ENCODE results near the gene ALLC. TPM values are rescaled to one million over a fixed set of nuclear protein-coding genes. Genes with fewer than 3 reads are reported as not detected.
A peak's percentile ranks its signal among the peaks of the same experiment; 100 is the strongest.

ALLC gene
- total and polyA plus RNA-seq, 9 of the 15 experiments (the other 6 are each of a cell fraction or from before 2014, with no cell fraction given) = not detected

DNA sequence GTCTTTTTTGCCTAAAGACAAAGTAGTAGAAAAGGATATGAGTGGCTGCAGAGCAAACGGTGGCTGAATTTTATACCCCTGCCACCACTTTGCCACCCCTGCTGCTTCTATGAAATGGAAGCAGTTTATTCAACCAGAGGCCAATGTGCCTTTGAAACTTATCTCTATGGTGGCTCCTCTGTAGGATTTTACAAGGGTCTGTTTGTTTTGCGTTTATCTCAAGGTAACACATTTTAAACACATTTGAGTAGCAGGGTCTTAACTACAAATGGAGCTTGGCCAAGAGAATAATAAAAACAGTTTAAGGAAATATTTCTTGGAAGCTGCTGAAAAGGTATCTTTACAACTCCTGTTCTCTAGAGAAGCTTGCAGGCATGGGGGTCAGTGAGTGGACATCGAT is 6.1 kb downstream of the ALLC start:
- no peak overlapping the region for H3K4me2 ChIP-seq (ENCODE audit: insufficient read depth, low read length)
- no TSS peak for BruUV-seq (replicated peaks)
- ATAC-seq (no peak), FAIRE-seq (peak; percentile 49), DNase-seq (ENCODE audit: extremely low read depth in 1 of 4, low spot score in 3 of 4) (no peak)
- no peaks in the 10 kb centered on the region for H3K36me3 ChIP-seq (ENCODE audit: control insufficient read depth, insufficient read depth, low read length)
- peaks cover 28 to 39% of the 10 kb centered on the region in 2 experiments for H3K27me3 ChIP-seq (ENCODE audit: control insufficient read depth in 2 of 2, insufficient read depth in 2 of 2, low read length in 2 of 2)
- H3K79me2 ChIP-seq (ENCODE audit: control insufficient read depth, insufficient read depth, low read length) = no peaks in the 10 kb centered on the region
- H3K4me1 ChIP-seq (replicated peaks in 1 of 2; ENCODE audit: control insufficient read depth in 2 of 2, insufficient read depth in 2 of 2, low read length in 2 of 2) = peaks cover 0 to 3% of the 10 kb centered on the region in 2 experiments; a peak in 1 of 5 replicates
- WGBS (ENCODE audit: insufficient coverage, low coverage, missing lambda C conversion rate) = 0% methylated on average over 3 of the region's 3 CpGs
- no peak overlapping the region for H2AFZ ChIP-seq (ENCODE audit: low read depth, low read length)
- TF ChIP-seq ZBED1 (IDR thresholded peaks at IDR 0.05) = no peak
- TF ChIP-seq ZNF282 (CRISPR knock-in tag; IDR thresholded peaks at IDR 0.05) = no peak
- TF ChIP-seq NFIX (CRISPR knock-in tag; IDR thresholded peaks at IDR 0.05; ENCODE audit: low read depth) = no peak
- no peak for TF ChIP-seq ZNF263 (CRISPR knock-in tag; IDR thresholded peaks at IDR 0.05; ENCODE audit: borderline replicate concordance)
- TF ChIP-seq TAL1 (IDR thresholded peaks at IDR 0.05) = peak; percentile 46
- peak; percentile 38; the same call in 1 of the 2 replicates for TF ChIP-seq SMARCA4 (IDR thresholded peaks at IDR 0.05)
- TF ChIP-seq CBFA2T3 (IDR thresholded peaks at IDR 0.05) = peak; percentile 36; the same call in 1 of the 2 replicates
- peak; percentile 62 for TF ChIP-seq TCF3 (CRISPR knock-in tag; IDR thresholded peaks at IDR 0.05)
- TF ChIP-seq, protein P1, sequence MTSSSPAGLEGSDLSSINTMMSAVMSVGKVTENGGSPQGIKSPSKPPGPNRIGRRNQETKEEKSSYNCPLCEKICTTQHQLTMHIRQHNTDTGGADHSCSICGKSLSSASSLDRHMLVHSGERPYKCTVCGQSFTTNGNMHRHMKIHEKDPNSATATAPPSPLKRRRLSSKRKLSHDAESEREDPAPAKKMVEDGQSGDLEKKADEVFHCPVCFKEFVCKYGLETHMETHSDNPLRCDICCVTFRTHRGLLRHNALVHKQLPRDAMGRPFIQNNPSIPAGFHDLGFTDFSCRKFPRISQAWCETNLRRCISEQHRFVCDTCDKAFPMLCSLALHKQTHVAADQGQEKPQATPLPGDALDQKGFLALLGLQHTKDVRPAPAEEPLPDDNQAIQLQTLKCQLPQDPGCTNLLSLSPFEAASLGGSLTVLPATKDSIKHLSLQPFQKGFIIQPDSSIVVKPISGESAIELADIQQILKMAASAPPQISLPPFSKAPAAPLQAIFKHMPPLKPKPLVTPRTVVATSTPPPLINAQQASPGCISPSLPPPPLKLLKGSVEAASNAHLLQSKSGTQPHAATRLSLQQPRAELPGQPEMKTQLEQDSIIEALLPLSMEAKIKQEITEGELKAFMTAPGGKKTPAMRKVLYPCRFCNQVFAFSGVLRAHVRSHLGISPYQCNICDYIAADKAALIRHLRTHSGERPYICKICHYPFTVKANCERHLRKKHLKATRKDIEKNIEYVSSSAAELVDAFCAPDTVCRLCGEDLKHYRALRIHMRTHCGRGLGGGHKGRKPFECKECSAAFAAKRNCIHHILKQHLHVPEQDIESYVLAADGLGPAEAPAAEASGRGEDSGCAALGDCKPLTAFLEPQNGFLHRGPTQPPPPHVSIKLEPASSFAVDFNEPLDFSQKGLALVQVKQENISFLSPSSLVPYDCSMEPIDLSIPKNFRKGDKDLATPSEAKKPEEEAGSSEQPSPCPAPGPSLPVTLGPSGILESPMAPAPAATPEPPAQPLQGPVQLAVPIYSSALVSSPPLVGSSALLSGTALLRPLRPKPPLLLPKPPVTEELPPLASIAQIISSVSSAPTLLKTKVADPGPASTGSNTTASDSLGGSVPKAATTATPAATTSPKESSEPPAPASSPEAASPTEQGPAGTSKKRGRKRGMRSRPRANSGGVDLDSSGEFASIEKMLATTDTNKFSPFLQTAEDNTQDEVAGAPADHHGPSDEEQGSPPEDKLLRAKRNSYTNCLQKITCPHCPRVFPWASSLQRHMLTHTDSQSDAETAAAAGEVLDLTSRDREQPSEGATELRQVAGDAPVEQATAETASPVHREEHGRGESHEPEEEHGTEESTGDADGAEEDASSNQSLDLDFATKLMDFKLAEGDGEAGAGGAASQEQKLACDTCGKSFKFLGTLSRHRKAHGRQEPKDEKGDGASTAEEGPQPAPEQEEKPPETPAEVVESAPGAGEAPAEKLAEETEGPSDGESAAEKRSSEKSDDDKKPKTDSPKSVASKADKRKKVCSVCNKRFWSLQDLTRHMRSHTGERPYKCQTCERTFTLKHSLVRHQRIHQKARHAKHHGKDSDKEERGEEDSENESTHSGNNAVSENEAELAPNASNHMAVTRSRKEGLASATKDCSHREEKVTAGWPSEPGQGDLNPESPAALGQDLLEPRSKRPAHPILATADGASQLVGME (CRISPR knock-in tag; IDR thresholded peaks at IDR 0.05) = no peak
- TF ChIP-seq FOXA3 (CRISPR knock-in tag; conservative IDR thresholded peaks at IDR 0.05 in 1 of 2, IDR thresholded peaks at IDR 0.05 in 1 of 2) = peak in 1 of 2 experiments; percentile 48; a peak in 1 of 4 replicates
- TF ChIP-seq ARID1B (IDR thresholded peaks at IDR 0.05) = peak; percentile 58; the same call in 1 of the 2 replicates
- TF ChIP-seq, protein P2, sequence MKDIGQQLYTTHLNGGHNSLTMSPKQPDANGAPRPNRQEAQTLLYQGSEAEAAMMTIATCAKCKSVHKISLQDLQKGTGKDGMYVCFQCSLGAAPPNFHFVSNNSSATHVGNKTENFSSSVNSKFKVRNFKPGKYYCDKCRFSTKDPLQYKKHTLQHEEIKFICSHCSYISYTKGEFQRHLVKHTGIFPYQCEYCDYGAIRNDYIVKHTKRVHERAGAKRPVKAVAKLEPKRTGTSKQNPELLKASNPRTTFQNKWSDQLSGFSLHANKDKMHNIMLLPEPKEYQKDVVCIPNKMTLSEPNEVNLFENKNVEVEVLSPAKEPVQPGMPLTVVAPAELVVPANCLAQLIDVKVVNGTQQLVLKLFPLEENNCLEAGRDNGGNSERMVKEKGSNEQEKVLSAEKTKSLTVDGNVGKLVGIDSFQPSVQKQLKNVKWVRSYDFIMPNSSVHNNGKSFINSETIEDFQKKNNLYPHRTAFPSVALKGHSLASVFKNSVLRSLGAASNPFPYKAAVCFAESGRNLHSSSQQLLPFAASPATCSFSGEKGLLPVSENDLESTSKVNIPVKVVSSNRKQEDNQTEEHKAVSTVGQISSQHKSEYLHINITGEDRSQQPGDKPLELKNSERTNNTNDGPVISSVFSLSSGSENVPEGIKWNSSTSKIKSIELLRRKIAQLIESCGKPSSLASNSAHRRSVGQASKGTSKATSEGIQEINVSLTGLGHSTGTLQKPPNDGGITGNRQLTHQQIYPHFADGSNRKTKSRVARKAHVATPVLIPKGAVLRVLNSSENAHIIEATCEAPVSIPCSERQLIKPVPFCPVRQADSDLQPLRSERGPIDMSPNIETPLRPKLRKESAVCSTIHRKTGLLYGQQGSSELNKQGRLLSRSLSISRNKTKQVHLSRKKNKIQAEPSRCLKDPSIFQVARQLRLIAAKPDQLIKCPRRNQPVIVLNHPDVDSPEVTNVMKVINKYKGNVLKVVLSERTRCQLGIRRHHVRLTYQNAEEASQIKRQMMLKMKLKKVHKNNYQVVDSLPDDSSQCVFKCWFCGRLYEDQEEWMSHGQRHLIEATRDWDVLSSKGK (CRISPR knock-in tag; IDR thresholded peaks at IDR 0.05) = no peak
- in situ Hi-C loops (cut with MboI) = loop anchor here (25.0 kb wide), 1 partner anchor 1552 kb away; no protein-coding TSS in a partner anchor
- no peaks in the 10 kb centered on the region for H4K20me1 ChIP-seq (replicated peaks; ENCODE audit: control insufficient read depth, insufficient read depth, low read length)
- H3K9me1 ChIP-seq (ENCODE audit: control insufficient read depth, insufficient read depth, low read length) = no peaks in the 10 kb centered on the region
- intact Hi-C loops (cut with micrococcal nuclease) = no loop called here
- ChIA-PET CTCF (ENCODE audit: low intra/inter-chr PET ratio) (no interaction called here), POLR2A (no interaction called here)
- no peak overlapping the region for H3K27ac ChIP-seq (ENCODE audit: extremely low read depth, low read depth, low read length)
- H3K9me3 ChIP-seq (replicated peaks; ENCODE audit: control insufficient read depth, insufficient read depth, low read depth, low read length) = no peaks in the 10 kb centered on the region
- H3K9ac ChIP-seq (ENCODE audit: insufficient read depth in 1 of 2, low read depth in 2 of 2, low read length in 2 of 2) = no peak overlapping the region
- no peak overlapping the region for H3K4me3 ChIP-seq

Data from K562 (cell line).